ENCODE results near the gene COL16A1. TPM values are rescaled to one million over a fixed set of nuclear protein-coding genes. Genes with fewer than 3 reads are reported as not detected.

The COL16A1 gene
- total and polyA plus RNA-seq, 3 experiments from 2014 or later, result 0.85 TPM; not detected in 2

DNA sequence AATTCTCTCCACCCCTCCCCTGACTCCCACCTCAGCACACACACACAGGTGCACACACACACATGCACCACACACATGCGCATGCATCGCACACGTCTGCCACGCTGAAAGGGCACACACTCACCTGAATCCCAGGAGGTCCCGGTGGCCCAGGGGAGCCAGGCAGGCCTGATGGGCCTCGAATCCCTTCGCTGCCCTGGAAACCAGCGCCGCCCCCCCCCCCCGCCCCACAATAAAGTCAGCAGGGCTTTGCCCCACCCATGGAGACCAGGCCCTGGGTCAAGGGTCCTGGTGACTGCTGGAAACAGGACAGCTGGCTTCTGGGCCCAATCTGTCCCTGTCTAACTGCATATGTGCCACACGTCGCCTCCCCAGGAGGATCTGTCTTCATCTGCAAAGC is 41.4 kb downstream of the COL16A1 start:
- no peaks in the 10 kb centered on the region for H3K4me1 ChIP-seq (ENCODE audit: insufficient read depth, low read length)
- H3K4me1 Mint-ChIP-seq, result no peaks in the 10 kb centered on the region
- no peak overlapping the region for H3K27ac ChIP-seq (ENCODE audit: low read depth, low read length)
- no peaks in the 10 kb centered on the region for H3K9me3 Mint-ChIP-seq
- CTCF ChIA-PET, result interaction anchor here (1.1 to 8.4 kb wide), 4 partner anchors 43 to 399 kb away, joined by 3 to 89 read pairs (median 4); no protein-coding TSS in a partner anchor
- H3K27me3 ChIP-seq (ENCODE audit: insufficient read depth, low read length, poor library complexity, severe bottlenecking), result no peaks in the 10 kb centered on the region
- no peak for DNase-seq
- H3K4me3 ChIP-seq (ENCODE audit: low read length), result no peak overlapping the region
- POLR2A ChIA-PET, result no interaction called here
- H3K4me3 Mint-ChIP-seq, result no peak overlapping the region
- no peaks in the 10 kb centered on the region for H3K36me3 Mint-ChIP-seq
- peaks cover 0 to 6% of the 10 kb centered on the region in 2 donors for H3K27me3 Mint-ChIP-seq
- no peak overlapping the region for H3K27ac Mint-ChIP-seq
- no peaks in the 10 kb centered on the region for H3K9me3 ChIP-seq (ENCODE audit: low read length)
- H3K36me3 ChIP-seq (ENCODE audit: insufficient read depth, low read length), result no peaks in the 10 kb centered on the region

DNA sequence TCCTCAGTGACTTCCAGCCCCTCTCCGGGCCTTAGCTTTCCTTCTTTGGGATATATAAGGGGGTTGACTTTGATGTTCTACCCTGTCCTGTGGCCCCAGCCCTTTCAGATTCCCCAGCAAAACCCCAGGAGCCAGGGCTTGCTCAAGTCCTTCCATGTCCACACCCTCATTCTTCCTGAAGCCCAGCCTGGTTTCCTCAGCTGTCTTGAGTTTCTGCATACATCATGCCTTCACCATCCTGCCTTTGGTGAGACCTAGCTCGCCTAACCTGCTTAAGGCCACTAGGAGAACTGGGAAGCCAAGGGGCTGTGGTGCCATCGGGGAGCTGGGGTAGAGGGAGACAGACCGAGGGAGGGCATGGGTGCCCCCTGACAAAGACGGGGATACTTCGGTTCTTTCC is 42.0 kb downstream of the COL16A1 start:
- no peak overlapping the region for H3K27ac ChIP-seq (ENCODE audit: low read depth, low read length)
- Mint-ChIP-seq H3K27me3 (peaks cover 0 to 6% of the 10 kb centered on the region in 2 donors), H3K4me3 (no peak overlapping the region), H3K4me1 (no peaks in the 10 kb centered on the region), H3K9me3 (no peaks in the 10 kb centered on the region), H3K36me3 (no peaks in the 10 kb centered on the region), H3K27ac (no peak overlapping the region)
- no peaks in the 10 kb centered on the region for H3K27me3 ChIP-seq (ENCODE audit: insufficient read depth, low read length, poor library complexity, severe bottlenecking)
- no peaks in the 10 kb centered on the region for H3K9me3 ChIP-seq (ENCODE audit: low read length)
- no peak overlapping the region for H3K4me3 ChIP-seq (ENCODE audit: low read length)
- ChIA-PET POLR2A (no interaction called here), CTCF (interaction anchor here (8.4 kb wide), 1 partner anchor 127 kb away, joined by 89 read pairs; no protein-coding TSS in a partner anchor)
- H3K36me3 ChIP-seq (ENCODE audit: insufficient read depth, low read length), result no peaks in the 10 kb centered on the region
- no peaks in the 10 kb centered on the region for H3K4me1 ChIP-seq (ENCODE audit: insufficient read depth, low read length)
- no peak for DNase-seq

DNA sequence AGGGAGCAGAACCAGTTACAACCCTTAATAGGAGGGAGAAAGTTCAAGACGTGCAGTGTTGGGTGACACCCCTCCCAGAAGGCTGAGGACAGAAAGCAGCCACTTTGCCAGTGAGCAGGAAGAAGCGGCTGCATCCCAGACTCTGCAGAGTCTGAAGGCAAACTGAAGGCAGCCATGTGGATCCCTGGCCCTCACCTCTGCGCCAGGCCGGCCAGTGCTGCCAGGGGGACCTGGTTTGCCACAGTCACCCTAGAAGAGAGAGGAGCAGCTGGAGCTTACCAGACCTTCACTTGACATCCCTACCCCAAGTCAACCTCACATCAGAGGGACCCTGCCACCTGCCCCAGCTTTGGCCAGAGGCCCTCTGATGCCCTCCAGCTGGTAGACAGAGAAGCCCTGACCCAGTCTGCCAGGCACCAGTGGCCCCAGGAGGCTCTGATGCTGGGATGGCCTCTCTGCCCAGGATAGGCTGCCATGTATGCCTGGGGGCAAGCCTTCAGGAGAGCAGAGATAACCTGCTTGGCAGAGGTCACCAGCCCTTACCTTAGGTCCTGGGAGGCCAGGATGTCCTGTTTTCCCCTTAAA is 42.9 kb downstream of the COL16A1 start:
- DNase-seq, result no peak
- Histone ChIP-seq H3K4me3 (ENCODE audit: low read length) (no peak overlapping the region), H3K36me3 (ENCODE audit: insufficient read depth, low read length) (no peaks in the 10 kb centered on the region), H3K4me1 (ENCODE audit: insufficient read depth, low read length) (no peaks in the 10 kb centered on the region), H3K27ac (ENCODE audit: low read depth, low read length) (no peak overlapping the region), H3K27me3 (ENCODE audit: insufficient read depth, low read length, poor library complexity, severe bottlenecking) (no peaks in the 10 kb centered on the region), H3K9me3 (ENCODE audit: low read length) (no peaks in the 10 kb centered on the region)
- Mint-ChIP-seq H3K36me3 (no peaks in the 10 kb centered on the region), H3K4me3 (no peak overlapping the region), H3K27me3 (peaks cover 0 to 6% of the 10 kb centered on the region in 2 donors), H3K9me3 (no peaks in the 10 kb centered on the region), H3K4me1 (no peaks in the 10 kb centered on the region), H3K27ac (no peak overlapping the region)
- ChIA-PET CTCF (interaction anchor here (8.4 kb wide), 1 partner anchor 128 kb away, joined by 89 read pairs; no protein-coding TSS in a partner anchor), POLR2A (no interaction called here)

- no peaks in the 10 kb centered on the region for H3K4me1 ChIP-seq (ENCODE audit: insufficient read depth, low read length)
- H3K27ac ChIP-seq (ENCODE audit: low read depth, low read length), result no peak overlapping the region
- CTCF ChIA-PET, result interaction anchor here (8.4 kb wide), 1 partner anchor 129 kb away, joined by 89 read pairs; no protein-coding TSS in a partner anchor
- DNase-seq, result no peak
- POLR2A ChIA-PET, result no interaction called here
- Mint-ChIP-seq H3K4me1 (no peaks in the 10 kb centered on the region), H3K4me3 (no peak overlapping the region), H3K9me3 (no peaks in the 10 kb centered on the region), H3K27me3 (peaks cover 0 to 10% of the 10 kb centered on the region in 2 donors), H3K27ac (peak overlapping the region in 2 of 8 donors; percentile 52 to 82), H3K36me3 (no peaks in the 10 kb centered on the region)
- no peaks in the 10 kb centered on the region for H3K36me3 ChIP-seq (ENCODE audit: insufficient read depth, low read length)
- H3K27me3 ChIP-seq (ENCODE audit: insufficient read depth, low read length, poor library complexity, severe bottlenecking), result no peaks in the 10 kb centered on the region
- H3K9me3 ChIP-seq (ENCODE audit: low read length), result no peaks in the 10 kb centered on the region
- no peak overlapping the region for H3K4me3 ChIP-seq (ENCODE audit: low read length)
Measured at GRCh38 chr1:31659889-31660288, 43.9 kb downstream of the COL16A1 start.

DNA sequence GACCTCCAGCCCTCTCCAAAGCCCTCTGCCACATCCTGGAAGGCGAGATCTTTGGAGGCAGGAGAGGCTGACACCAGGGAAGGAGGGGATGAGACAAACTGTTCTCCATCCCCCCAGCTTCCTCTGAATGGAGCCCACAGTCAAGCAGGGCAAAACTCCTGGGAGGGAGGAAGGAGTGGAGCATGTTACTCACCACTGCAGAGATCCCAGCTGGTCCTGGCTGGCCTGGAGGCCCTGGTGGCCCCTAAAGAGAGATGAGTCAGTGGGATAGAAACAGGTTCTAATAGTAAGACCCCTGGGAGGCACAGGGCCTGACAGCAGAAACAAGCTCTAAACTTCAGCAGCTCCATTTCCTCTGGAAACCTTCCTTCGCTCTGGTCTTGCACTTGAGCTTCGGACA is 45.1 kb downstream of the COL16A1 start:
- POLR2A ChIA-PET, result no interaction called here
- CTCF ChIA-PET, result interaction anchor here (8.4 kb wide), 1 partner anchor 130 kb away, joined by 89 read pairs; no protein-coding TSS in a partner anchor
- no peak overlapping the region for H3K4me3 ChIP-seq (ENCODE audit: low read length)
- H3K4me1 ChIP-seq (ENCODE audit: insufficient read depth, low read length), result no peaks in the 10 kb centered on the region
- H3K27me3 Mint-ChIP-seq, result peaks cover 0 to 10% of the 10 kb centered on the region in 2 donors
- no peaks in the 10 kb centered on the region for H3K27me3 ChIP-seq (ENCODE audit: insufficient read depth, low read length, poor library complexity, severe bottlenecking)
- H3K4me1 Mint-ChIP-seq, result no peaks in the 10 kb centered on the region
- H3K36me3 ChIP-seq (ENCODE audit: insufficient read depth, low read length), result no peaks in the 10 kb centered on the region
- no peak overlapping the region for H3K27ac Mint-ChIP-seq
- no peaks in the 10 kb centered on the region for H3K9me3 Mint-ChIP-seq
- H3K9me3 ChIP-seq (ENCODE audit: low read length), result no peaks in the 10 kb centered on the region
- no peaks in the 10 kb centered on the region for H3K36me3 Mint-ChIP-seq
- no peak overlapping the region for H3K4me3 Mint-ChIP-seq
- no peak for DNase-seq
- H3K27ac ChIP-seq (ENCODE audit: low read depth, low read length), result no peak overlapping the region

GRCh38 chr1:31657972-31658510 is 45.8 kb downstream of the COL16A1 start:
- H3K9me3 Mint-ChIP-seq, result no peaks in the 10 kb centered on the region
- Histone ChIP-seq H3K27ac (ENCODE audit: low read depth, low read length) (no peak overlapping the region), H3K4me3 (ENCODE audit: low read length) (no peak overlapping the region), H3K4me1 (ENCODE audit: insufficient read depth, low read length) (no peaks in the 10 kb centered on the region), H3K36me3 (ENCODE audit: insufficient read depth, low read length) (no peaks in the 10 kb centered on the region), H3K9me3 (ENCODE audit: low read length) (no peaks in the 10 kb centered on the region), H3K27me3 (ENCODE audit: insufficient read depth, low read length, poor library complexity, severe bottlenecking) (no peaks in the 10 kb centered on the region)
- H3K4me3 Mint-ChIP-seq, result no peak overlapping the region
- CTCF ChIA-PET, result interaction anchor here (8.4 kb wide), 1 partner anchor 131 kb away, joined by 89 read pairs; no protein-coding TSS in a partner anchor
- no peak overlapping the region for H3K27ac Mint-ChIP-seq
- peaks cover 0 to 8% of the 10 kb centered on the region in 2 donors for H3K27me3 Mint-ChIP-seq
- H3K36me3 Mint-ChIP-seq, result no peaks in the 10 kb centered on the region
- no peak for DNase-seq
- POLR2A ChIA-PET, result no interaction called here
- H3K4me1 Mint-ChIP-seq, result no peaks in the 10 kb centered on the region

GRCh38 chr1:31657020-31657804 is 46.6 kb downstream of the COL16A1 start:
- no peaks in the 10 kb centered on the region for H3K36me3 Mint-ChIP-seq
- no peak overlapping the region for H3K27ac ChIP-seq (ENCODE audit: low read depth, low read length)
- no peak overlapping the region for H3K27ac Mint-ChIP-seq
- DNase-seq, result no peak
- H3K4me3 Mint-ChIP-seq, result no peak overlapping the region
- H3K9me3 Mint-ChIP-seq, result no peaks in the 10 kb centered on the region
- no peaks in the 10 kb centered on the region for H3K36me3 ChIP-seq (ENCODE audit: insufficient read depth, low read length)
- H3K27me3 Mint-ChIP-seq, result peaks cover 0 to 7% of the 10 kb centered on the region in 2 donors
- no peaks in the 10 kb centered on the region for H3K4me1 ChIP-seq (ENCODE audit: insufficient read depth, low read length)
- H3K4me1 Mint-ChIP-seq, result no peaks in the 10 kb centered on the region
- H3K9me3 ChIP-seq (ENCODE audit: low read length), result no peaks in the 10 kb centered on the region
- H3K27me3 ChIP-seq (ENCODE audit: insufficient read depth, low read length, poor library complexity, severe bottlenecking), result no peaks in the 10 kb centered on the region
- no peak overlapping the region for H3K4me3 ChIP-seq (ENCODE audit: low read length)
- ChIA-PET POLR2A (no interaction called here), CTCF (interaction anchor here (0.5 kb wide), 1 partner anchor 1052 kb away, joined by 3 read pairs; no protein-coding TSS in a partner anchor)

- no peaks in the 10 kb centered on the region for H3K27me3 ChIP-seq (ENCODE audit: insufficient read depth, low read length, poor library complexity, severe bottlenecking)
- Mint-ChIP-seq H3K27me3 (peaks cover 0 to 7% of the 10 kb centered on the region in 2 donors), H3K4me1 (no peaks in the 10 kb centered on the region), H3K9me3 (no peaks in the 10 kb centered on the region), H3K36me3 (no peaks in the 10 kb centered on the region), H3K4me3 (no peak overlapping the region), H3K27ac (peak overlapping the region in 1 of 8 donors; percentile 58)
- no peak for DNase-seq
- POLR2A ChIA-PET, result no interaction called here
- CTCF ChIA-PET, result no interaction called here
- no peaks in the 10 kb centered on the region for H3K9me3 ChIP-seq (ENCODE audit: low read length)
- no peak overlapping the region for H3K4me3 ChIP-seq (ENCODE audit: low read length)
- H3K27ac ChIP-seq (ENCODE audit: low read depth, low read length), result no peak overlapping the region
- H3K4me1 ChIP-seq (ENCODE audit: insufficient read depth, low read length), result no peaks in the 10 kb centered on the region
- no peaks in the 10 kb centered on the region for H3K36me3 ChIP-seq (ENCODE audit: insufficient read depth, low read length)
Measured at GRCh38 chr1:31655756-31656155, 48.1 kb downstream of the COL16A1 start.

All from CD8-positive, alpha-beta memory T cell (primary cell).